Measurements from ENCODE around the gene EEFSEC. TPM values are rescaled to one million over a fixed set of nuclear protein-coding genes. Genes with fewer than 3 reads are reported as not detected.

The EEFSEC gene
- total RNA-seq, 1 experiment from 2014 or later = 9.5 TPM

GRCh38 chr3:128309026-128309425 is 155.7 kb downstream of the EEFSEC start:
- H3K4ac ChIP-seq (ENCODE audit: low read depth, low read length) = no peak overlapping the region
- no peak overlapping the region for H3K18ac ChIP-seq (ENCODE audit: insufficient read length, low read depth, low read length)
- H3K23me2 ChIP-seq (ENCODE audit: insufficient read length, low read depth, low read length, poor library complexity, severe bottlenecking) = no peaks in the 10 kb centered on the region
- Mint-ChIP-seq H3K4me3 (no peak overlapping the region), H3K27me3 (ENCODE audit: low read depth) (no peaks in the 10 kb centered on the region; the same call in 1 of the 2 replicates), H3K27ac (no peak overlapping the region), H3K36me3 (ENCODE audit: insufficient read depth in 1 of 3, low read depth in 3 of 3) (no peaks in the 10 kb centered on the region; a peak in 1 of 7 replicates), H3K4me1 (no peaks in the 10 kb centered on the region), H3K9me3 (no peaks in the 10 kb centered on the region)
- TF ChIP-seq CTCF (conservative IDR thresholded peaks at IDR 0.05) = no peak
- H3K4me2 ChIP-seq (ENCODE audit: insufficient read depth, insufficient read length, low read length) = no peak overlapping the region
- no peaks in the 10 kb centered on the region for H4K20me1 ChIP-seq (ENCODE audit: control insufficient read depth, insufficient read depth, insufficient read length)
- no peak overlapping the region for H4K8ac ChIP-seq (replicated peaks; ENCODE audit: insufficient read length, low read depth, low read length)
- H2BK20ac ChIP-seq (ENCODE audit: low read depth, low read length, poor library complexity, severe bottlenecking) = no peak overlapping the region
- H2BK15ac ChIP-seq (ENCODE audit: low read depth, low read length) = no peak overlapping the region
- no peaks in the 10 kb centered on the region for H3K79me2 ChIP-seq (ENCODE audit: insufficient read depth, low read length)
- no peak overlapping the region for H3K56ac ChIP-seq (ENCODE audit: insufficient read length, low read depth, low read length)
- H3K27me3 ChIP-seq (ENCODE audit: insufficient read depth, low read length) = no peaks in the 10 kb centered on the region
- H3T11ph ChIP-seq (ENCODE audit: low read length) = no peak overlapping the region
- H3K23ac ChIP-seq (ENCODE audit: insufficient read length, low read depth, low read length) = no peak overlapping the region
- H4K91ac ChIP-seq (ENCODE audit: insufficient read length, low read depth, low read length) = peak overlapping the region; percentile 35
- no peak overlapping the region for H2BK120ac ChIP-seq (ENCODE audit: low read depth, low read length, poor library complexity, severe bottlenecking)
- no peak overlapping the region for H2AFZ ChIP-seq (ENCODE audit: low read length)
- no peak overlapping the region for H3K9ac ChIP-seq (ENCODE audit: extremely low read depth, insufficient read length, low read length)
- H2BK12ac ChIP-seq (ENCODE audit: insufficient read length, low read depth, low read length) = no peak overlapping the region
- H3K9me3 ChIP-seq (ENCODE audit: control insufficient read depth, low read depth, low read length) = no peaks in the 10 kb centered on the region
- peak; percentile 18 for DNase-seq
- no peak overlapping the region for H3K27ac ChIP-seq (ENCODE audit: insufficient read length, low read depth, low read length)
- no peaks in the 10 kb centered on the region for H3K79me1 ChIP-seq (ENCODE audit: insufficient read depth, low read depth, low read length, poor library complexity, severe bottlenecking)
- no peak overlapping the region for H2AK5ac ChIP-seq (ENCODE audit: insufficient read length, low read length)
- no peak overlapping the region for H4K5ac ChIP-seq (ENCODE audit: insufficient read length, low read depth, low read length)
- WGBS (ENCODE audit: extremely low coverage, insufficient read length, low lambda C conversion rate) = no CpG with 5 or more reads among the region's 8 CpGs
- no peaks in the 10 kb centered on the region for H3K4me1 ChIP-seq (ENCODE audit: insufficient read depth, low read length)
- no peak overlapping the region for H2BK5ac ChIP-seq (ENCODE audit: insufficient read length, low read length)
- H3K14ac ChIP-seq (ENCODE audit: insufficient read depth, low read length) = no peak overlapping the region
